Subcutaneous adipose tissue (tissue), 4 donors: ENCODE data around the gene EYA2. TPM values are rescaled to one million over a fixed set of nuclear protein-coding genes. Genes with fewer than 3 reads are reported as not detected.

ENCODE experiments used
- CTCF ChIP-seq: fragments of 450-650 bp; IDR thresholded peaks from one replicate; pipeline ENCODE4 v1.5.1; 2016; ENCODE audit warnings: low read depth, mild to moderate bottlenecking, control low read depth, antibody characterized with exemption, moderate library complexity
- total RNA-seq, 4 donors: library from RNA; depleted of rRNA; stranded (reverse); fragments of >200 nt; gene quantifications; one replicate each; pipeline ENCODE4 v1.1.0, GENCODE V29; 2016

The EYA2 gene
- total RNA-seq, 4 donors from 2014 or later = 1.3 to 4.7 (median 2.8) TPM

GRCh38 chr20:46920114-46920513 is 25.5 kb downstream of the EYA2 start:
- no peak for TF ChIP-seq CTCF

- TF ChIP-seq CTCF = no peak
These were observed 28.9 kb downstream of the EYA2 start for GRCh38 chr20:46923550-46923949.

GRCh38 chr20:46928580-46929132 is 34.0 kb downstream of the EYA2 start:
- no peak for TF ChIP-seq CTCF

GRCh38 chr20:46929902-46930301 is 35.3 kb downstream of the EYA2 start:
- no peak for TF ChIP-seq CTCF

GRCh38 chr20:46930640-46931339 is 36.1 kb downstream of the EYA2 start:
- no peak for TF ChIP-seq CTCF

- no peak for TF ChIP-seq CTCF
These were observed 37.1 kb downstream of the EYA2 start for GRCh38 chr20:46931699-46932098.

- TF ChIP-seq CTCF = no peak
These were observed 38.5 kb downstream of the EYA2 start for GRCh38 chr20:46933150-46933549.
